D721Med (cell line): ENCODE results near the gene ST6GALNAC3.
A peak's percentile ranks its signal among the peaks of the same experiment; 100 is the strongest.

Source experiments
- DNase-seq: peaks from one replicate; pipeline ENCODE4 v3.0.0; 2011; ENCODE audit warnings: low spot score; ENCODE audit not compliant: insufficient read length
- FAIRE-seq: peaks from 2 replicates; lab custom pipeline; 2011; peaks lifted over from hg19 to GRCh38; lab: Jason Lieb, UNC
- CTCF ChIP-seq: IDR thresholded peaks from 2 replicates; pipeline ENCODE4 v1.5.1; 2012; ENCODE audit warnings: mild to moderate bottlenecking, control low read depth; ENCODE audit not compliant: insufficient read depth; ENCODE audit errors: missing control alignments

Gene ST6GALNAC3

DNA sequence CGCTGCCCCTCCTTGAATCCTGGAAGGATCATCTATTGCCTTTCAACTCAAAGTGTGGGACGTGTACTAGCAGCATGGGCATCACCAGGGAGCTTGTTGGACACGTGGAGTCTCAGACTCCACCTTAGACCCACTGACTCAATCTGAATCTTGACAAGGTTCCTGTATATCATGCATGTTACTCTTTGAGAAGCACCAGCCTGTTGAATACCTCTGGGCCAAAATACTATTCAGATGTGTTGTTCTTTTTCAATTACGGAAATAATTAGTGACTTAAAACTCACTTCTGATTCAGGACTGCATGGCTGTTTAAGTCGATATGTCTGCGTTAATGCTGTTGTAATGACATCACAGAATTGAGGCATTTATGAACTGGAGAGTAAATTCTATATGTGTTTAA is 70.8 kb downstream of the ST6GALNAC3 start:
- FAIRE-seq (no peak), DNase-seq (no peak)
- TF ChIP-seq CTCF = no peak

DNA sequence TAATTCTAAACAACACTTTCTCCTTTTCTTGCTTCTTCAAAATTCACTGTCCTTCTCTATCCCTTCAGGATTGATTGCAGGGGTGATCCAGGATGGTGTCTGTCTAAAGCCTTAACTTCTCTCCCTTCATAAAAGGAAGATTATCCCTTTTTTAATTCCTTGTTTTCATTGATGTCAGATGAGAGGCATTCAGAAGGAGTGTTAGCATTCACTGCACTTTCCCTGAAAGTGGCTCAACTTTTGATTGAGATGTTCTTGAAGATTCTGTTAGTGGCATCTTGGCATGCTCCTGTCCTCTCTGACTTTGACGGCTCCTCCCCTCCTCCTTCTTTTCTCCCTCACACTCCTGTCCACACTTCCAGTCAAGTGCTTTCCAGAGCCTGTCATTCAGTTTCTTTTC is 71.6 kb downstream of the ST6GALNAC3 start:
- no peak for TF ChIP-seq CTCF
- no peak for FAIRE-seq

GRCh38 chr1:76147917-76148316 is 73.4 kb downstream of the ST6GALNAC3 start:
- TF ChIP-seq CTCF = no peak
- FAIRE-seq (no peak), DNase-seq (no peak)

More for the DNA sequence above, 71.6 kb downstream of the ST6GALNAC3 start:
- no peak for DNase-seq

DNA sequence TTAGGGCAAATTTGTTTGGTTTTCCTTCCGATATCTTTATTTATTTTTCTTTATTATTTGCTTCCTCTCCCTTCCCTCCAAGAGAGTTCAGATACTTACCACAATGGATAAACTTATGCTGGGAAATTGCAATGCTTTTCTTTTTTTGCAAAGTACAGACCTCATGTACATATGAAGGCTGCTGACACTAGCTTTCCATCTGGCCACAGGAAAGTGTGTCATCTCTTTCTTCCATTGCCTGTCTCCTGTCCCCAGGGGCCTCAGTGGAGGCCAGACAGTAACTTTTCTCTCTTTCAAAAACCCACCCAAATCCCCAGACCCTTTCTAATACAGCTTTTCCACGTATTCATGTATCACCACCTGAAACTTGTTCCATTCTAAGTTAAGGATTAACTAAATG is 73.9 kb downstream of the ST6GALNAC3 start:
- FAIRE-seq (no peak), DNase-seq (no peak)
- no peak for TF ChIP-seq CTCF

DNA sequence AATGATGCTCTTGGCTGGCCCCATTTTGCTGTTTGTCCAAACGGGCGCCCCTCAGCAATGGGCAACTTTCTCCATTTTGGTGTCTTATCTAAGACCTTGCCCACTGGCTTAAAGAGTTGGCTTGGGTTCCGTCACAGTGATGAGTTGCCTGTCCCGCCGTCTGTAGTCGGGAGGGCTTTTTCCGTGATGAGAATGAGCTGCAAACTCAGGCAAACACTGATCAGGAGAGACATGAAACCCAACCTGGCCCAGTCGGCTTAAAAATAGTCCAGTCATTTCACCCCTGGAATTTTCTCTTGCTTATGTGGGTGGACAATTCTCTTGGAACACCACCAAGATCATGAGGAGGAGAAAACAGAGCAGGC is 79.3 kb downstream of the ST6GALNAC3 start:
- no peak for TF ChIP-seq CTCF
- FAIRE-seq (no peak), DNase-seq (no peak)

DNA sequence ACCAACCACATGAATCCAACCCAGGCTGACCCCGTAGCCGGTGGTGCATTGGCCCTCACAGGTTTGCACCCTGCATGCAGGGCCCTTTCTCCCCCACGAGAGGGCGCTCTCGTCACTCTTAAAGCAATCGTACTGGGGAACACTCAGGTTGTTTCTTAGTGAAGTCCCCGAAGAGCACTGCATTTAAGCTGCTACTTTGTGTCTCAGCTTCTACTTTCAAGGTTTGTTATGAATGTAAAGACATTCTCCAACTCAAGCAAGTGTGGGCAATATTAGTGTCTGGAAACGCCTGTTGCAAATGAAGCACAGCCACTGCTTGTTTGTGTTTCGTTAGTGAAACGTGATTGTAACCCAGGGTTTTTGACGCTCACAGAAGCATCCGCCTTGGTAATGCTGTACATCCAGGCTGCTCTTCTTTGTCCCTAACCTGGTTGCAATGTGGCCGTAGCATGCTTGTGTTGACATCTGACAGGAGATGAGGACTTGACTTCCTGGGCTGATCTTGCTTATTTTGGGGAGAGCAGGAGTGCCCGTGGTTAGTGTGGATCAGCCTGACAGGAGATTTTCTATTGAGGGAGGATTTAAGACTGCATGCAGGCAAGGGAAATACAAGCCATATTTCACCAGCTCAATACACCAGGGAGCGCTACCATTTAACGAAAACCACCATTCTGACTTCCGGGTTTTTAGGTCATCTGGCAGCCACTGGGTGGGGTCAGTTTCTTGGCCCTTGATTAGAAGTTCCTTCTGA is 79.8 kb downstream of the ST6GALNAC3 start:
- FAIRE-seq (peak; percentile 77), DNase-seq (peak; percentile 25)
- TF ChIP-seq CTCF = peak; percentile 91

- DNase-seq (no peak), FAIRE-seq (no peak)
- no peak for TF ChIP-seq CTCF
Observed at GRCh38 chr1:76156987-76157386, 82.4 kb downstream of the ST6GALNAC3 start.
